Caco-2 (cell line): ENCODE data around the gene DENND2A. TPM values are rescaled to one million over a fixed set of nuclear protein-coding genes. Genes with fewer than 3 reads are reported as not detected.

Source experiments
- BruUV-seq: library from RNA; stranded (reverse); fragments of 400-500 nt; replicated peaks from 2 replicates; lab custom pipeline; 2021; lab: Mats Ljungman, UMichigan
- CTCF ChIA-PET: fragments of 300-600 bp; sonication (Branson Sonifier 250); formaldehyde crosslinking; loops from one replicate; lab custom pipeline; 2022; ENCODE audit warnings: antibody characterized with exemption; lab: Charles Lee
- POLR2A ChIA-PET: fragments of 300-600 bp; sonication (Branson Sonifier 250); formaldehyde crosslinking; loops from one replicate; lab custom pipeline; 2022; ENCODE audit warnings: antibody characterized with exemption; lab: Charles Lee
- DNase-seq, 2 experiments: peaks; one replicate each; pipeline versions ENCODE4 v3.0.0 to v3.0.0-alpha.2; 2020 to 2022
- H3K27me3 ChIP-seq: replicated peaks from 2 replicates; pipeline ENCODE4 v1.6.0; 2011; ENCODE audit warnings: low read length; ENCODE audit not compliant: control insufficient read depth, insufficient read depth
- H3K36me3 ChIP-seq: 2 replicates; pipeline ENCODE4 v1.5.1; 2011; ENCODE audit warnings: low read length; ENCODE audit not compliant: control insufficient read depth, insufficient read depth
- H3K4me1 ChIP-seq: fragments of 250-450 bp; sonication (Bioruptor Pico); 2 replicates; pipeline ENCODE4 v1.5.1; 2020; ENCODE audit warnings: mild to moderate bottlenecking
- H3K4me3 ChIP-seq: 2 replicates; pipeline ENCODE4 v1.5.1; 2011; ENCODE audit warnings: low read depth, mild to moderate bottlenecking, control low read depth, low read length
- H3K9me3 ChIP-seq: fragments of 250-450 bp; sonication (Bioruptor Pico); 2 replicates; pipeline ENCODE4 v1.5.1; 2020; ENCODE audit warnings: mild to moderate bottlenecking, moderate library complexity
- H3K27ac Mint-ChIP-seq: one replicate; pipeline ENCODE4 v1.8.0; 2022; ENCODE audit warnings: mixed read lengths; ENCODE audit not compliant: unreplicated experiment
- H3K27me3 Mint-ChIP-seq: one replicate; pipeline ENCODE4 v1.8.0; 2022; ENCODE audit warnings: mixed read lengths; ENCODE audit not compliant: insufficient read depth, unreplicated experiment
- H3K36me3 Mint-ChIP-seq: one replicate; pipeline ENCODE4 v1.8.0; 2022; ENCODE audit warnings: mild to moderate bottlenecking, mixed read lengths; ENCODE audit not compliant: insufficient read depth, unreplicated experiment
- H3K4me1 Mint-ChIP-seq: one replicate; pipeline ENCODE4 v1.8.0; 2022; ENCODE audit warnings: low read depth, mixed read lengths; ENCODE audit not compliant: unreplicated experiment
- H3K4me3 Mint-ChIP-seq: one replicate; pipeline ENCODE4 v1.8.0; 2022; ENCODE audit warnings: mild to moderate bottlenecking, moderate library complexity, mixed read lengths; ENCODE audit not compliant: unreplicated experiment
- H3K9me3 Mint-ChIP-seq: one replicate; pipeline ENCODE4 v1.8.0; 2022; ENCODE audit warnings: mixed read lengths; ENCODE audit not compliant: unreplicated experiment
- intact Hi-C: fragments of 100-400 bp; cut with micrococcal nuclease; formaldehyde crosslinking; loops from one replicate; pipeline ENCODE4 v1.10.0; 2022; ENCODE audit not compliant: unreplicated experiment
- total RNA-seq: library from RNA; stranded (reverse); gene quantifications from 2 replicates; pipeline ENCODE4 v1.2.3, GENCODE V29; 2022
- TF ChIP-seq, protein P1 (sequence below), 2 experiments: fragments of 200-600 bp in 1 of 2; IDR thresholded peaks; 1 replicate in 1 of 2; 2 replicates in 1 of 2; pipeline versions ENCODE4 v1.5.1 to v1.8.0; 2011 to 2022; ENCODE audit warnings: antibody characterized with exemption in 1 of 2, control low read depth in 1 of 2, inconsistent platforms in 1 of 2, low read depth in 1 of 2, low read length in 1 of 2, mild to moderate bottlenecking in 1 of 2, moderate library complexity in 1 of 2; ENCODE audit not compliant: insufficient read depth in 1 of 2, severe bottlenecking in 1 of 2, unreplicated experiment in 1 of 2

The DENND2A gene
- total RNA-seq, 1 experiment from 2014 or later = 0.95 TPM

DNA sequence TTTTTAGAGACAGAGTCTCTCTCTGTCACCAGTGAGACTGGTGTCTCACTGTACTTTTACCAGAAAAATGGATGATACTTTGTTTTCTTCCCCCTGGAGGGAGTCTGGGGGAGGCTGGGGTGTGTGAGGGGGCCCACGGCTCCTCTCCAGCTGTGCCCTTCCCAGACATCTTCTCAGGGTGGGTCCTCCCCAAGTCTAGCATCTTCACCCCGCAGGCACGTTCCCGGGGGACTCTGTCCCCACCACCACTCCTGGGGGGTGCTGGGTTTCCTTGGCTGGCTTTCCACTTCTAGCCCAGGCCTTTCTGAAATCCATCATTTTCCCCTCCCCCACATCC, 99.5 kb downstream of the DENND2A start:
- Mint-ChIP-seq H3K27ac (peak overlapping the region; percentile 66), H3K9me3 (no peaks in the 10 kb centered on the region), H3K36me3 (peaks cover 11% of the 10 kb centered on the region), H3K4me3 (no peak overlapping the region), H3K27me3 (no peaks in the 10 kb centered on the region), H3K4me1 (peaks cover 24% of the 10 kb centered on the region)
- ChIA-PET POLR2A (no interaction called here), CTCF (no interaction called here)
- TF ChIP-seq, protein P1, sequence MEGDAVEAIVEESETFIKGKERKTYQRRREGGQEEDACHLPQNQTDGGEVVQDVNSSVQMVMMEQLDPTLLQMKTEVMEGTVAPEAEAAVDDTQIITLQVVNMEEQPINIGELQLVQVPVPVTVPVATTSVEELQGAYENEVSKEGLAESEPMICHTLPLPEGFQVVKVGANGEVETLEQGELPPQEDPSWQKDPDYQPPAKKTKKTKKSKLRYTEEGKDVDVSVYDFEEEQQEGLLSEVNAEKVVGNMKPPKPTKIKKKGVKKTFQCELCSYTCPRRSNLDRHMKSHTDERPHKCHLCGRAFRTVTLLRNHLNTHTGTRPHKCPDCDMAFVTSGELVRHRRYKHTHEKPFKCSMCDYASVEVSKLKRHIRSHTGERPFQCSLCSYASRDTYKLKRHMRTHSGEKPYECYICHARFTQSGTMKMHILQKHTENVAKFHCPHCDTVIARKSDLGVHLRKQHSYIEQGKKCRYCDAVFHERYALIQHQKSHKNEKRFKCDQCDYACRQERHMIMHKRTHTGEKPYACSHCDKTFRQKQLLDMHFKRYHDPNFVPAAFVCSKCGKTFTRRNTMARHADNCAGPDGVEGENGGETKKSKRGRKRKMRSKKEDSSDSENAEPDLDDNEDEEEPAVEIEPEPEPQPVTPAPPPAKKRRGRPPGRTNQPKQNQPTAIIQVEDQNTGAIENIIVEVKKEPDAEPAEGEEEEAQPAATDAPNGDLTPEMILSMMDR (IDR thresholded peaks at IDR 0.05; ENCODE audit: insufficient read depth in 1 of 2, low read depth in 1 of 2, low read length in 1 of 2, severe bottlenecking in 1 of 2, unreplicated experiment in 1 of 2) = no peak
- intact Hi-C loops = no loop called here
- Histone ChIP-seq H3K9me3 (no peaks in the 10 kb centered on the region), H3K27me3 (no peaks in the 10 kb centered on the region), H3K4me1 (0 out of 2 replicates have a peak, but pooled peaks cover 11% of the 10 kb centered on the region), H3K4me3 (no peak overlapping the region), H3K36me3 (no peaks in the 10 kb centered on the region)
- no TSS peak for BruUV-seq
- no peak for DNase-seq

DNA sequence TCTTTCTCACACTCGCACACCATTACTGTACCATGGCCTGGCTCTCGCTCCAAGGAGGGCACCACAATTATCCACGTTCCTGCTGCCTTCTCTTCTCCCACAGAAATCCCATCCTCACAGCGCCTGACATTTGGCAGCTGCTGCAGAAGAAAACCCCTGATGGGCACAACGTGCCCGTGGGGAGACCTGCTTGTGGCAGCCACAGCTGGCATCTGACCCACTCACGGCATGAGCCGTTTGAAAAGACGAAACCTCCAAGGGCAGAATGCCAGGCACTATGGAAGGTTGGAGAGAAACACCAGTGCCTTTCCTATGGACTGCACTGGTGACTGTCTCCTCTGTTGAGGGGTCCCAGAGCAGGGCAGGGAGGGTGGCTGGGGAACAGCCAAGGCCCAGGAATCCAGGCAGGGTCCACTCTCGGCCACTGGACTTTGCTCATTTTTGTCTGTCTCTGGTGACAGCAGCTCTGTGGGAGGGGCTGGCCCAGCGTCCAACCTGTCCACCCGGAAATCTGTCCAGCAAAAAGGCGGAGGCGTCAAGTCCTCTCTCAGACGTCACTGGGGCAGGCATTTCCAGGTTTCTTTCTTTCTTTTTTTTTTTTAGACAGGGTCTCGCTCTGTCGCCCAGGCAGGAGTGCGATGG, 100.4 kb downstream of the DENND2A start:
- POLR2A ChIA-PET = no interaction called here
- no peaks in the 10 kb centered on the region for H3K27me3 ChIP-seq
- H3K4me1 Mint-ChIP-seq = peaks cover 24% of the 10 kb centered on the region
- H3K9me3 Mint-ChIP-seq = no peaks in the 10 kb centered on the region
- H3K36me3 ChIP-seq = no peaks in the 10 kb centered on the region
- peaks cover 6% of the 10 kb centered on the region for H3K36me3 Mint-ChIP-seq
- H3K4me1 ChIP-seq = 0 out of 2 replicates have a peak, but pooled peaks cover 11% of the 10 kb centered on the region
- H3K27ac Mint-ChIP-seq = no peak overlapping the region
- no peaks in the 10 kb centered on the region for H3K27me3 Mint-ChIP-seq
- intact Hi-C loops = no loop called here
- H3K4me3 ChIP-seq = no peak overlapping the region
- no TSS peak for BruUV-seq
- no peaks in the 10 kb centered on the region for H3K9me3 ChIP-seq
- CTCF ChIA-PET = no interaction called here
- H3K4me3 Mint-ChIP-seq = no peak overlapping the region
- TF ChIP-seq, protein P1 (IDR thresholded peaks at IDR 0.05; ENCODE audit: insufficient read depth in 1 of 2, low read depth in 1 of 2, low read length in 1 of 2, severe bottlenecking in 1 of 2, unreplicated experiment in 1 of 2) = no peak
- DNase-seq = peak in 1 of 2 experiments; percentile 27

DNA sequence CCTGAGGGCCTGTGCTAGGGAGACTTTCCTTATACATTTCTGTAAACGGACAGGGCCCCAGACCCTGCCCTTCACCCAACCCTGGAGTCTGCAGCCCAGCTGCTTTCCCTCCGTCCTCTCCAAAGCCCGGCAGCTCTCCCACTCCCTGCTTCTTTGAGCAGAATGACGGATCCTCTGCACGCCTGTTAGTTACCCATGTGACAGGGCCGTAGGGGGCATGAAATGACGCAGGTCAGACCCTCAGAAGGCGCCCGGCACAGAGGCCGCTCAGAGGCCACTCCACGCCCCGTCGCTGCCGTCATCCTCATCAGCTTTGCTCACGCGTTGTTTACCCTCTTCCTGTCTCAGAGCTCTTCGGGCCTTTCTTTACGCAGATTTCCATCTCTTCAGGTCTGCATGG, 101.2 kb downstream of the DENND2A start:
- TF ChIP-seq, protein P1 (IDR thresholded peaks at IDR 0.05; ENCODE audit: insufficient read depth in 1 of 2, low read depth in 1 of 2, low read length in 1 of 2, severe bottlenecking in 1 of 2, unreplicated experiment in 1 of 2) = no peak
- Histone ChIP-seq H3K4me1 (0 out of 2 replicates have a peak, but pooled peaks cover 11% of the 10 kb centered on the region), H3K9me3 (no peaks in the 10 kb centered on the region), H3K27me3 (no peaks in the 10 kb centered on the region), H3K36me3 (no peaks in the 10 kb centered on the region), H3K4me3 (no peak overlapping the region)
- no TSS peak for BruUV-seq
- H3K27ac Mint-ChIP-seq = no peak overlapping the region
- POLR2A ChIA-PET = no interaction called here
- DNase-seq = no peak
- no peak overlapping the region for H3K4me3 Mint-ChIP-seq
- intact Hi-C loops = no loop called here
- H3K27me3 Mint-ChIP-seq = no peaks in the 10 kb centered on the region
- peaks cover 20% of the 10 kb centered on the region for H3K4me1 Mint-ChIP-seq
- peaks cover 6% of the 10 kb centered on the region for H3K36me3 Mint-ChIP-seq
- H3K9me3 Mint-ChIP-seq = no peaks in the 10 kb centered on the region
- CTCF ChIA-PET = no interaction called here
